Measurements from ENCODE around the gene KCNJ1.

KCNJ1 gene

GRCh38 chr11:128828350-128828749, 38.7 kb downstream of the KCNJ1 start:
- in situ Hi-C loops (cut with HindIII; ENCODE audit: low sequenced_read_pairs) = no loop called here

DNA sequence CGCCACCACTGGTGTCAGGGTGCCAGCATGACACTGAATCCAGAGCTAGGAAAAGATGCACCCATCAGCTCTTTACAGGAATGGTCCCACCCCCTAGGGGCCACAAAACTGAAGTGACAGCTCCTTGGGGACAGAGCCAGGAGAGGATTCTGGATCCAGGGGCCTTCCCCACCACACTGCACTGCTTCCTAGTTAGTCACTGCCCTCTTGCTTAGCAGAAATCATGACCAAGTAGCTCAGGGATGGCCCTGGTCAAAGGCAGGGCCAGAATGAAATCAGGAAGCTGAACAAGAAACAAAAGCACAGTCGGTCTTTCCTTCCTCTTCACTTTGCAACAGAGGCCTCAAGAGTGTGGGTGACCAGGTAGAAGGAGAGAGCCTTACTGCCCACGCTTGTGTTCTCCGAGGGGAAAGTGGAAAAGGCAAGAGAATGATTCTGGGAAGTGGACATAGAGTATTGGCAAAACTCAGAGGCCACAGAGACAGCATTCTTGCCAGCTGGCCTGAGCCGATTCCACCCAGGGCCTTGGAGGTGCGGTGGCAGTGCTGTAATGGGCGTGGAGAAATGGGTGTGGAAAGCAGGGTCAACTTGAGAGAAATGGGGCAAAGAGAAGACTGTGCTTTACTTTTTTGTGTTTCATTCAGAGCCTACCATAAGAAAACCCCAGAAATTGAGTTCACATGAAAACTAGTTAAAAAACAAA, 39.8 kb downstream of the KCNJ1 start:
- in situ Hi-C loops (cut with HindIII; ENCODE audit: low sequenced_read_pairs) = no loop called here

DNA sequence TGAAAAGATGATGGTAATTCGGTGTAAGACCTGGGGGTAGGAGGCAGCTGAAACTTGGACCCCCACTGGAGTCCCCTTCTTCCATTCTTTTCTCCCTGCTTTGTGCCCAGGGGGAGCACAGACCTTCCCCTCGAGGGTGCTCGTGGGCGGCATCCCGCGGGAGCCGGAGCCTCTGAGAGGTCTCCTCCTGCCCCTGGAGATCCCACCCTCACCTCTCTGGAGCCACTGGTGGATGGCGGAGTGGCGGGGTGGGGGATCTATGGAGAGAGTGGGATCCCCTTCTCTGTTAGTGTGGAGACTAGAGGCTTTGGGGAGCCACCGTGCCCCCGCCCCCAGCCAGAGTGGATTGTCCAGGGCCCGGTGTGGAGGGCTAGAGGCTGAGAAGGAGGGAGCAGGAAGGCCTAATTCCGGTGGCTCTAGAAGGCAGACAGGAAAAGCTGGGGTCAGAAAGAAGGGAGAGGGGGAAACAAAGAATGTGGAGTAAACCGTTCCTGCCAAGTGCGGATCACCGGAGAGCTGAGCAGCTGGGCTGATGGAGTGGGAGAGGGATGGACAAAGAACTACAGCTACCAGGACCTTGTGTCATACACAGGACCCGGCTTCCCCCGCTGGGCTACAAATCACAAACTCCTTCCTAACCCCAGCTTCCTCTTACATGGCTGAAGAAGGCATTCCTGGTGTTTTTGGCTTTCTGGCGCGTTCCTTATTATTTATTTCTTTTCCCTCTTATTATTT, 41.9 kb downstream of the KCNJ1 start:
- in situ Hi-C loops (cut with HindIII; ENCODE audit: low sequenced_read_pairs) = no loop called here

DNA sequence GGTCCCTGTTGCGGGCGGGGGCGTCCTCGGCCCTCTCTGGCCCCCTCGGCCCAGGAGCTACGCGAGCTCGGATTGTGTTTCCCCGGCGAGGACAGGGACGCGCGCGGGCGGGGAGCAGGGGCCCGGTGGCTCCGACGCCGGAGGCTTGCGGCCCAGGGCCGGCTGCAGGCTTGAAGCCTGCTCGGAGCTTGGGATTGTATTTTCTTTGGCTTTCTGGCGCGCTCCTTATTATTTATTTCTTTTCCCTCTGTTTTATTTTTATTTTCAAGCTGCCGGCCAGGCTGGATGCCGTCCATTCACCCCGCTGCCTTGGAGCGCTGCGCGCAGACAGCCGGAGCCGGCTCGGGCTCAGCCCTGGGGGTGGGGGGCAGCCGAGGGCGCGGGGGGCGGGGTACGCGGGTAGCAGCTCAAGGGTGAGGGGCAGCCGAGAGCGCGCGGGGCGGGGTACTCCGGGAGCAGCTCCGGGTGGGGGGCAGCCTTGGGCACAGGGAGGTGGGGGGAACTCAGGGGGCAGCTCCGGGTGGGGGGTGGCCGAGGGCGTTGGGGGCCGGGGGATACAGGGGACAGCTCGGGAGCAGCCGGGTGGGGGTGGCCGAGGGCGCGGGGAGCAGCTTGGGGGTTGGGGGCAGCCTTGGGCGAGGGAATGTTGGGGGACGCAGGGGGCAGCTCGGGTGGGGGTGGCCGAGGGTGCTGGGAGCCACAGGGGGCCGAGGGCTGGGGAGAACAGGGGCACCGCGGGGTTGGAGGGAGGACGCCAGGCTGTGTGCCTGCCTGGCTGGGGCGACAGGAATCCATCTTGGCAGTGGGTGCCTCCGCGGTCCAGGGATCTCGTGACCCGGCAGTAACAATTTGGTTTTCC, 42.7 kb downstream of the KCNJ1 start:
- in situ Hi-C loops (cut with HindIII; ENCODE audit: low sequenced_read_pairs) = no loop called here

GRCh38 chr11:128823753-128824152, 43.3 kb downstream of the KCNJ1 start:
- in situ Hi-C loops (cut with HindIII; ENCODE audit: low sequenced_read_pairs) = no loop called here

- in situ Hi-C loops (cut with HindIII; ENCODE audit: low sequenced_read_pairs) = no loop called here
Measured at GRCh38 chr11:128822130-128822529, 45.0 kb downstream of the KCNJ1 start.

DNA sequence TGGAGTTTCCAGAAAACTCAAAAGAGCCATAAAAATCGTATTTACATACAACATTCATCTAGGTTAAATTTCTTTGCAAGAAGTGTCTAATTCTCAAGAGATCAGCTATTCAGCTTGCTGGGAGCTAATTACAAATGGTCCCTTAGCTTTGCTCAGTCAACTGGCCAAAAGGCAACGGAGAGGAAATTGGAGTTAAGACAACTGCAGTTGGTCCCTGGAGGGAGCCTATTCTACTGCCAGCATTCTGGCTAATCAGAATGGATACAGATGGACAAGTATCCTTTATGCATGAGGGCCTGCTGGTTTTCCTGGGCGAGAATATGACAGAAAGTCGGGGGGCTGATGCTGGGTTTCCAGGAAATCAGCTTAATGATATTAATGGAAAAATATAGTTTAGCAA, 45.5 kb downstream of the KCNJ1 start:
- in situ Hi-C loops (cut with HindIII; ENCODE audit: low sequenced_read_pairs) = no loop called here

DNA sequence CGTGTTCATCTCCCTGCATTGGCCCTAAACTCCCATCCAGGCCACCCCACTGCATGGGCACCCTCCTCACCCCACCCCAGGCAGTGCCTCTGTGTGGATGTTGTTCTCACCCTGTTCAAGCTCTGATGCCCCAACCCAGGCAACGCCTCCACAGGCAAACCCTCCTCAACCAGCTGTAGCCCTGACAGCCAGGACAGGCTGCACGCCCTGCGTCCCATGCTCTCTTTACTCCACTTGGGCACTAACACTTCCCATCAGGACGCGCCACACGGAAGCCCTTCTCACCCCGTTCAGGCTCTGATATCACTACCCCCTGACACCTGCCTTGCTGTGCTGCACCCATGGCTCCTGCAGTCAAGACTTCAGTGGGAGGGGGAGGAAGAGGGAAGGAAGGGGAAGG, 47.9 kb downstream of the KCNJ1 start:
- in situ Hi-C loops (cut with HindIII; ENCODE audit: low sequenced_read_pairs) = no loop called here

DNA sequence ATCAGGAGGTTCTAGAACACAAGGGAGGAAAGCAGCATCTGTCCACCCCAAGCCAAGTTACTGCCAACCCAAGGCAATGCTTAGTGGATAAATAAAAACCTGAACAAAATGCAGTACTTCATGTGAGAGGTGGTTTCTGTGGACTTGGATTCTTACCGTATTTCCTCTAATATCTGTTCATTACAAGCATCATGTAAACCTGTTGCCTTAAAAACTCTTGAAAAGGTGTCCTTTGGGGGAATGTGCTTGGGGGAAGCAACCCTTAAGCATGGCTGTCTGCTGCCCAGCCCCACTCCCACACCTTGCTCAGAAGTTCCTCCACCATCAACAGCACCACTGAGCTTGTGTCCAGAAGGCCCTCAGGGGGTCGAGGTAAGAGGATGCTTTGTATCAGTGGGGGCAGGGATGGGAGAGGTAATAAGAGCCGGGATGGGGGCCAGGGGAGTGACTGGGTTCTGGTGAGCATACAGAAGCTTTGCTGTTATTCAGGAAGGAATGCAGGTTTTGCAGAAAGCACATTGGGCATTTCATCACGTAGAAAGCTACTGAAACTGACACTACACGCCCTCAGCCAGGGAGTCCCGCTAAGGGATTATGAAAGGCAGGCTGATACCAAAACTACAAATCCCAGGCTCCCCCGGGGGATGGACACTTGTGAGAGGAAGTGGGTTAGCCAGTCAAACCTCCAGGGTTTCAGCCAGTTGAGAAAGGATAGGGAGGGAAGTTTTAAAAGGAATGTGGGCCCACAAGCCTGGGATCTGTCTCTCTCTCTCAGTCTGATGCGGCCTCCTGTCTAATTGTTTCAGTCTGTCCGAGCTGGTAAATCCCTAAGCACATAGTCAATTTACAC, 52.0 kb downstream of the KCNJ1 start:
- in situ Hi-C loops (cut with HindIII; ENCODE audit: low sequenced_read_pairs) = no loop called here

DNA sequence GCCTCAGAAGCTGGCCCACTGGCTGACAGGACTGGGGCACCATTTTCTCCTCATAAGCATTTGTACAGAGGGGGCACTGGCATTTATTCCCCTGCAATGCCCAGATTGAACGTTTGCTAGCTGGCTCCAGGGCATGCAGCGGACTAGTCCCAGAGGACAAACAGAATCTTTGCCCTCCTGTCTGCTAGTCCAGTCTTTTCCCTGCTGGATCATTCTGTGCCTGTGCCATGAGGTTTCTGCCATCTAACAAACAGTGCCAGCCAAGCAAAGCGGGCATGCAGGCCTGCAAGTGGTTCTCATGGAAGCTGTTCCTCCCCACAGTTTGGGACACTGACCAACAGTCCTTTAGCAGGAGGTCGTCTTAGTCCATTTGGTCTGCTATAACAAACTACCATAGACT, 53.4 kb downstream of the KCNJ1 start:
- in situ Hi-C loops (cut with HindIII; ENCODE audit: low sequenced_read_pairs) = no loop called here

DNA sequence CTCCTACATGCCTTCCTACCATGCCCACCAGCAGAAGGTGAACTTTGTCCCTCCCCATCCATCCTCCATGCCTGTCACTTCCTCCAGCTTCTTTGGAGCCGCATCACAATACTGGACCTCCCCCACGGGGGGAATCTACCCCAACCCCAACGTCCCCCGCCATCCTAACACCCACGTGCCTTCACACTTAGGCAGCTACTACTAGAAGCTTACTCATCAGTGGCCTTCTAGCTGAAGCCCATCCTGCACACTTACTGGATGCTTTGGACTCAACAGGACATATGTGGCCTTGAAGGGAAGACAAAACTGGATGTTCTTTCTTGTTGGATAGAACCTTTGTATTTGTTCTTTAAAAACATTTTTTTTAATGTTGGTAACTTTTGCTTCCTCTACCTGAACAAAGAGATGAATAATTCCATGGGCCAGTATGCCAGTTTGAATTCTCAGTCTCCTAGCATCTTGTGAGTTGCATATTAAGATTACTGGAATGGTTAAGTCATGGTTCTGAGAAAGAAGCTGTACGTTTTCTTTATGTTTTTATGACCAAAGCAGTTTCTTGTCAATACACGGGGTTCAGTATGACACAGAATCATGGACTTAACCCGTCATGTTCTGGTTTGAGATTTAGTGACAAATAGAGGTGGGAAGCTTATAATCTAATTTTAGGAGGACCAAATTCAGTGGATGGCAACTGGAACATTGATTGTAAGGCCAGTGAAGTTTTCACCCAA, 56.1 kb downstream of the KCNJ1 start:
- in situ Hi-C loops (cut with HindIII; ENCODE audit: low sequenced_read_pairs) = no loop called here

GRCh38 chr11:128809128-128809527, 58.0 kb downstream of the KCNJ1 start:
- in situ Hi-C loops (cut with HindIII; ENCODE audit: low sequenced_read_pairs) = no loop called here

DNA sequence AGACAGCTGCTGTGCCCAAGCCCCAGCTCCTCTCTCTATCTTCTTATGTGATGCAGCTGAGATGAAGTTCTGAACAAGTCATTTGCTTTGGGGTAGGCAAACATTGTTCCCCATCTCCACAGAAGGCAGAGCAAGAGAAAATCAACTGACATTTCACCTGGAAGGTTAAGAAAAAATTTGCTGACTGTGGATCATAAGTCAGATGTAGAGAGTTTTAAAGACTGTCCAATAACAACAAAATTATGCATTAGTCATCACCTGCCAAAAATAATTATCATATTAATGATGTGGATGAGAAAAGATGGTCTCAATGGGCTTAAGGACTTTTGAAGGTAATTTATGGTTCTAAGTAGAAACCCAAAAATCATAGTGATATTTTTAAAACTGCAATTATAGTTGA, 59.2 kb downstream of the KCNJ1 start:
- in situ Hi-C loops (cut with HindIII; ENCODE audit: low sequenced_read_pairs) = no loop called here

- in situ Hi-C loops (cut with HindIII; ENCODE audit: low sequenced_read_pairs) = no loop called here
Measured at GRCh38 chr11:128806506-128807261, 60.4 kb downstream of the KCNJ1 start.

DNA sequence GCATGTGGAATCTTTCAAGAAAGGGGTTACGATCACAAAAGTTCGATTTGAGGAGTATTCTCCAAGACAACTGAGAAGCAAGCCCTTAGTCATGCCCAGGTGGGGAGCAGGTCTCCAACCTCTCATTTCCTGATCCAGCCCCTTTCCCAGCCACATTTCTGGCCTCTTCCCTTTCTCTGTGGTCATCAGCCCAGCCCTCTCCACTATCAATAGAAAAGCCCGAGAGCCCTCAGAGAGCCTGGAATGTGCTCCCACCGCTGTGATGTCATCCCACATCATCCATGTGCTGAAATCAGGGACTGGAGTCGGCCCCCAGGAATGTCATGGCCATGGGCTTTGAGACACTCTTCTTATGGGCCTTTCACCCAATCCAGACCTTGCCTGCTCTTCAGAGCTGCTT, 62.6 kb downstream of the KCNJ1 start:
- in situ Hi-C loops (cut with HindIII; ENCODE audit: low sequenced_read_pairs) = no loop called here

GRCh38 chr11:128803449-128804245, 63.4 kb downstream of the KCNJ1 start:
- in situ Hi-C loops (cut with HindIII; ENCODE audit: low sequenced_read_pairs) = no loop called here

DNA sequence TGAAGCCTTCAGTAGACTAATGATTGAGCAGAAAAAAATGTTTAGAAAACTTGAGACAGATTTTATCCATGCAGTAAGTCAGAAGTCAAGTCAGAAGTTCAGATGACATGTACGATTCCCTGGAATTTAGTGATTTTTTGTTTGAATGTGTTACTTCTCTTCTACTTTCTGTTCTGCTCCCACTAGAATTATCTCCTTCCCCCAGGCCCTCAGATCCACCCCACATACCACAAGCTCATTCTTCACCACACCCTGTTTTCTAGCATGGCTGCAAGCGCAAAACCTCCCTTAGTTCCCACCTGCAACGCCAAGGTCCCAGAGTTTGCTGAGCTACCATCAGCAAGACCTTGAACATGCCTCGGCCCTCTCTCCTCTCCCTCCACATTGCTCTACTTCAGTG, 64.1 kb downstream of the KCNJ1 start:
- in situ Hi-C loops (cut with HindIII; ENCODE audit: low sequenced_read_pairs) = no loop called here

DNA sequence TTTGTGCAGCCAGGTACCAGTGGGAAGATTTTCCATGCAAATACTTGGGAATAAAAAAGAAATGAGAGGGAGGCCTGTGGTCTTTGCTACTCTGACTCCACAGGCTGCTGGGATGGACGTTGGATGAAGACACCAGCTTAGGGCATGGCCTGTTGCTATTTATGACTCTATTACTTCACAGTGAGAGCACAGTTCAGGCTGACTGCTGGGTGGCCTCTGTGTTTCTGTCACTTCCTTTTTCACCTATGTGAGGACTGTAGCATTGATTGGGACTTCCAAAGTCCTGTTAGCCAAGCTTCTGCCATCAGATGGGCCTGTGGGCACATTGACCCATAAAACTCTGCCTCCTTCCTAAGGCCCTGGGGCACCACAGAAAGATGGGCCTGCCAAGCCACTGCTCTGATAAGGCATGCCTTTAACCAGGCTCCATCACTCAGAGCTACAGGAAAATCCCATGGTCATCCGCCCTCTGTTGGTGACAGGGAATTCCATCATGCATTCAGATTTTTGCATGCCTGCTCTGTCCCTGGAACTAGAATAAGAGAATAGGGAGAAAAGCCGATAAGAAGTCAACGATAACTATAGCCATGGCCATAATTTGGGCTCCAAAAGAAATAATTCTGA, 64.6 kb downstream of the KCNJ1 start:
- in situ Hi-C loops (cut with HindIII; ENCODE audit: low sequenced_read_pairs) = no loop called here

Measured in DLD1 (cell line).